ENCODE measurements around the gene XYLB.
"Not testable (repeated sequence)": the region's sequence is repeated elsewhere in the genome, so short reads cannot be mapped to it uniquely, and the experiment has no call there.

Gene XYLB

GRCh38 chr3:38346587-38347410 is at the start of gene XYLB:
Gene XYLB (plus strand): TSS chr3:38346785. CDS start chr3:38346869, 84 bp downstream.
- no peak for DNase-seq

GRCh38 chr3:38297053-38297452 is 49.5 kb upstream of the XYLB start:
- not testable (repeated sequence) for DNase-seq

GRCh38 chr3:38297537-38297936 is 49.0 kb upstream of the XYLB start:
- DNase-seq, result no peak

- DNase-seq, result no peak
Measured at GRCh38 chr3:38297947-38298711, 48.5 kb upstream of the XYLB start.

GRCh38 chr3:38306941-38307340 is 39.6 kb upstream of the XYLB start:
- no peak for DNase-seq

- DNase-seq, result no peak
Measured at GRCh38 chr3:38307599-38307998, 39.0 kb upstream of the XYLB start.

- DNase-seq, result no peak
Measured at GRCh38 chr3:38308456-38308855, 38.1 kb upstream of the XYLB start.

GRCh38 chr3:38311476-38311875 is 35.1 kb upstream of the XYLB start:
- DNase-seq, result no peak

GRCh38 chr3:38311941-38312340 is 34.6 kb upstream of the XYLB start:
- DNase-seq, result no peak

- no peak for DNase-seq
Measured at GRCh38 chr3:38312356-38312755, 34.2 kb upstream of the XYLB start.

- no peak for DNase-seq
Measured at GRCh38 chr3:38313263-38313662, 33.3 kb upstream of the XYLB start.

GRCh38 chr3:38313695-38314094 is 32.9 kb upstream of the XYLB start:
- no peak for DNase-seq

GRCh38 chr3:38314112-38314763 is 32.3 kb upstream of the XYLB start:
- DNase-seq, result no peak

- DNase-seq, result no peak
Measured at GRCh38 chr3:38314764-38315487, 31.7 kb upstream of the XYLB start.

- no peak for DNase-seq
Measured at GRCh38 chr3:38315488-38316230, 30.9 kb upstream of the XYLB start.

- no peak for DNase-seq
Measured at GRCh38 chr3:38316356-38317191, 30.0 kb upstream of the XYLB start.

GRCh38 chr3:38317192-38317759 is 29.3 kb upstream of the XYLB start:
- no peak for DNase-seq

- no peak for DNase-seq
Measured at GRCh38 chr3:38318766-38319671, 27.6 kb upstream of the XYLB start.

GRCh38 chr3:38320638-38321037 is 25.9 kb upstream of the XYLB start:
- not testable (repeated sequence) for DNase-seq

- no peak for DNase-seq
Measured at GRCh38 chr3:38323060-38323459, 23.5 kb upstream of the XYLB start.

All from NCI-H1436 treated with DMSO at 0.1 percent for 48 hours (cell line).